ENCODE measurements around the gene OLFML2B.

DNA sequence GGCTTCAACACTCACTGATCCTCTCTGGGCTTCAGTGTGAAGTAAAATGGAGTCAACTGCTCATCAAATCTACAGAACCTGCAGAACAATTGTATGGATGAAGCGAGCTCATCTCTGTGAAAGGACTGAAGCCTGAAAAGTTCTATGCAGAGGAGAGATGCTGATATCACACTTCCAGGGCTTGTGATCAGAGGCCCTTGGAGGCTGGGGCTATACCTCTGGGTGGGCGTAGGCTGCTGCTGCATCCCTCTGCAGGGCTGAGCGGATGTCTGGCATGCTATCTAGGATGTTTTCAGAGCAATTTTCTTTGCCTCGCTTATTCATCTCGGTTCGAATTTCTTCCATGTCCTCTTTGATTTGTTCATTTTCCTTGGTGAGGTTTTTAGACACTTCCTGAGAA, 17.6 kb downstream of the OLFML2B start:
- TF ChIP-seq POLR2A (IDR thresholded peaks at IDR 0.05) (no peak), POLR2AphosphoS5 (IDR thresholded peaks at IDR 0.05) (no peak)
- TF ChIP-seq, protein P1, sequence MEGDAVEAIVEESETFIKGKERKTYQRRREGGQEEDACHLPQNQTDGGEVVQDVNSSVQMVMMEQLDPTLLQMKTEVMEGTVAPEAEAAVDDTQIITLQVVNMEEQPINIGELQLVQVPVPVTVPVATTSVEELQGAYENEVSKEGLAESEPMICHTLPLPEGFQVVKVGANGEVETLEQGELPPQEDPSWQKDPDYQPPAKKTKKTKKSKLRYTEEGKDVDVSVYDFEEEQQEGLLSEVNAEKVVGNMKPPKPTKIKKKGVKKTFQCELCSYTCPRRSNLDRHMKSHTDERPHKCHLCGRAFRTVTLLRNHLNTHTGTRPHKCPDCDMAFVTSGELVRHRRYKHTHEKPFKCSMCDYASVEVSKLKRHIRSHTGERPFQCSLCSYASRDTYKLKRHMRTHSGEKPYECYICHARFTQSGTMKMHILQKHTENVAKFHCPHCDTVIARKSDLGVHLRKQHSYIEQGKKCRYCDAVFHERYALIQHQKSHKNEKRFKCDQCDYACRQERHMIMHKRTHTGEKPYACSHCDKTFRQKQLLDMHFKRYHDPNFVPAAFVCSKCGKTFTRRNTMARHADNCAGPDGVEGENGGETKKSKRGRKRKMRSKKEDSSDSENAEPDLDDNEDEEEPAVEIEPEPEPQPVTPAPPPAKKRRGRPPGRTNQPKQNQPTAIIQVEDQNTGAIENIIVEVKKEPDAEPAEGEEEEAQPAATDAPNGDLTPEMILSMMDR (IDR thresholded peaks at IDR 0.05) = no peak
